Ovary (tissue), 9 donors: ENCODE results near the gene TRAK1. TPM values are rescaled to one million over a fixed set of nuclear protein-coding genes. Genes with fewer than 3 reads are reported as not detected.

ENCODE experiments used
- DNase-seq, 5 donors: peaks; one replicate each; pipeline ENCODE4 v3.0.0-alpha.2; 2019 to 2020
- H3K27ac ChIP-seq, 2 donors: fragments of 200-600 bp; one replicate each; pipeline versions ENCODE4 v1.5.1 to v1.8.0; 2019 to 2022
- H3K27me3 ChIP-seq: fragments of 200-600 bp; one replicate; pipeline ENCODE4 v1.8.0; 2022
- H3K36me3 ChIP-seq: fragments of 200-600 bp; sonication (generic); one replicate; pipeline ENCODE4 v1.5.1; 2019
- H3K4me1 ChIP-seq: one replicate; pipeline ENCODE4 v1.8.1; 2013; ENCODE audit warnings: mild to moderate bottlenecking, moderate library complexity; ENCODE audit not compliant: insufficient read depth
- H3K4me3 ChIP-seq: fragments of 200-600 bp; sonication (generic); one replicate; pipeline ENCODE4 v1.5.1; 2017
- H3K9me3 ChIP-seq, 2 donors: fragments of 200-600 bp in 1 of 2; sonication (generic) in 1 of 2; one replicate each; pipeline versions ENCODE4 v1.5.1 to v1.8.1; 2013 to 2019; ENCODE audit warnings: mild to moderate bottlenecking in 1 of 2, moderate library complexity in 1 of 2
- CTCF ChIP-seq, 3 donors: fragments of 450-650 bp in 2 of 3; fragments of 200-600 bp in 1 of 3; IDR thresholded peaks; one replicate each; pipeline versions ENCODE4 v1.5.1 to v1.8.0; 2016 to 2022; ENCODE audit warnings: antibody characterized with exemption in 3 of 3, mild to moderate bottlenecking in 1 of 3
- EP300 ChIP-seq: sonication (generic); formaldehyde crosslinking; IDR thresholded peaks from one replicate; pipeline ENCODE4 v1.6.1; 2017; ENCODE audit warnings: antibody characterized with exemption
- POLR2A ChIP-seq: fragments of 450-650 bp; IDR thresholded peaks from one replicate; pipeline ENCODE4 v1.6.1; 2017; ENCODE audit warnings: antibody characterized with exemption, mild to moderate bottlenecking, moderate library complexity
- WGBS, 3 donors: extraction: QIAGEN DNeasy Blood & Tissue Kit in 1 of 3; methylation state at CpG; one replicate each; pipeline versions ENCODE4 v1.1.5 to v1.1.7; 2013 to 2017; 5-methylcytosine and 5-hydroxymethylcytosine counted together
- intact Hi-C, 4 donors: fragments of 100-400 bp; cut with DNase I; formaldehyde crosslinking; loops; one replicate each; pipeline versions ENCODE4 v1.11.0 to v1.15.1; 2022 to 2023
- polyA plus RNA-seq, 2 donors: library from polyadenylated mRNA; stranded (reverse); fragments of 200-250 nt in 1 of 2; fragments of 350-450 nt in 1 of 2; fragmentation: Illumina TruSeq in 1 of 2; extraction: RNeasy Lipid Tissue Mini Kit (QIAGEN cat#74804) in 1 of 2; gene quantifications; one replicate each; pipeline ENCODE4 v1.2.3, GENCODE V29; 2013 to 2014
- total RNA-seq, 7 donors: library from RNA; depleted of rRNA in 2 of 7; stranded (reverse); fragments of >200 nt in 2 of 7; fragmentation: NEBNext Ultra II Directional in 3 of 7; extraction: Animal tissue kit (Norgen Biotek cat#: 25700) in 3 of 7; gene quantifications; one replicate each; pipeline versions ENCODE4 v1.1.0 to v1.2.4, GENCODE V29; 2016 to 2023
- donor health status: DM: no; HTN: no; CAD: no; lungs with moderate emphysema.
- donor health status: DM: no; HTN: no; CAD: no.
- donor health status: Bipolar disorder and iron deficiency.
- donor health status: DM: yes; HTN: yes; CAD: no.
- donor health status: DM: no; HTN: no; CAD: no.
- donor health status: DM: yes; HTN: yes; CAD: no.

The TRAK1 gene
- total and polyA plus RNA-seq, 9 donors: 7.1 to 17.7 (median 14.9) TPM

GRCh38 chr3:42106646-42107045, 15.5 kb downstream of the TRAK1 start:
- Histone ChIP-seq H3K27ac (no peak overlapping the region), H3K27me3 (no peaks in the 10 kb centered on the region), H3K4me3 (no peak overlapping the region), H3K36me3 (no peaks in the 10 kb centered on the region), H3K4me1 (peaks cover 3% of the 10 kb centered on the region), H3K9me3 (no peaks in the 10 kb centered on the region)
- no peak for DNase-seq
- intact Hi-C loops: no loop called here
- TF ChIP-seq EP300: no peak
- no peak for TF ChIP-seq CTCF (IDR thresholded peaks at IDR 0.05)
- no peak for TF ChIP-seq POLR2A

GRCh38 chr3:42110631-42111030, 19.5 kb downstream of the TRAK1 start:
- Histone ChIP-seq H3K9me3 (no peaks in the 10 kb centered on the region), H3K27me3 (no peaks in the 10 kb centered on the region), H3K36me3 (no peaks in the 10 kb centered on the region), H3K4me1 (no peaks in the 10 kb centered on the region), H3K4me3 (no peak overlapping the region), H3K27ac (no peak overlapping the region)
- intact Hi-C loops: loop anchor here in 1 of 4 donors (10.0 kb wide), 1 partner anchor 84 kb away; no protein-coding TSS in a partner anchor
- no peak for TF ChIP-seq EP300
- no peak for TF ChIP-seq CTCF (IDR thresholded peaks at IDR 0.05)
- no peak for TF ChIP-seq POLR2A
- 83 to 91% (median 90%) methylated on average over 3 of the region's 3 CpGs for WGBS, 3 donors
- DNase-seq: no peak

GRCh38 chr3:42114130-42114725, 23.1 kb downstream of the TRAK1 start:
- TF ChIP-seq POLR2A (no peak), CTCF (IDR thresholded peaks at IDR 0.05) (no peak)

GRCh38 chr3:42115215-42115614, 24.1 kb downstream of the TRAK1 start:
- Histone ChIP-seq H3K36me3 (no peaks in the 10 kb centered on the region), H3K4me3 (no peak overlapping the region), H3K9me3 (no peaks in the 10 kb centered on the region), H3K27me3 (no peaks in the 10 kb centered on the region), H3K4me1 (peaks cover 2% of the 10 kb centered on the region), H3K27ac (no peak overlapping the region)
- DNase-seq: no peak
- WGBS, 3 donors: 71 to 79% (median 76%) methylated on average over 13 of the region's 13 CpGs
- intact Hi-C loops: loop anchor here in 1 of 4 donors (10.0 kb wide), 1 partner anchor 80 kb away; no protein-coding TSS in a partner anchor
- TF ChIP-seq EP300 (no peak), CTCF (IDR thresholded peaks at IDR 0.05) (no peak), POLR2A (no peak)

More at GRCh38 chr3:42114130-42114725, 23.1 kb downstream of the TRAK1 start:
- Histone ChIP-seq H3K27me3 (no peaks in the 10 kb centered on the region), H3K9me3 (no peaks in the 10 kb centered on the region), H3K27ac (no peak overlapping the region), H3K4me3 (no peak overlapping the region), H3K4me1 (peaks cover 2% of the 10 kb centered on the region), H3K36me3 (no peaks in the 10 kb centered on the region)
- DNase-seq: no peak
- 68 to 76% (median 73%) methylated on average over 4 of the region's 4 CpGs for WGBS, 3 donors
- intact Hi-C loops: loop anchor here in 1 of 4 donors (10.0 kb wide), 1 partner anchor 81 kb away; no protein-coding TSS in a partner anchor
